Activated naive CD8-positive, alpha-beta T cell treated with anti-CD3 and anti-CD28 coated beads for 36 hours (primary cell): ENCODE results near the gene UST. TPM values are rescaled to one million over a fixed set of nuclear protein-coding genes. Genes with fewer than 3 reads are reported as not detected.

Source experiments
- DNase-seq: peaks from one replicate; pipeline ENCODE4 v3.0.0; 2021
- H3K27ac Mint-ChIP-seq: one replicate; pipeline ENCODE4 v1.8.0; 2022; ENCODE audit warnings: mild to moderate bottlenecking, moderate library complexity, mixed read lengths
- H3K27me3 Mint-ChIP-seq: one replicate; pipeline ENCODE4 v1.8.0; 2022; ENCODE audit warnings: mild to moderate bottlenecking, mixed read lengths
- H3K36me3 Mint-ChIP-seq: one replicate; pipeline ENCODE4 v1.8.0; 2021; ENCODE audit warnings: mild to moderate bottlenecking, mixed read lengths
- H3K4me1 Mint-ChIP-seq: one replicate; pipeline ENCODE4 v1.8.0; 2021; ENCODE audit warnings: mixed read lengths
- H3K4me3 Mint-ChIP-seq: one replicate; pipeline ENCODE4 v1.8.0; 2022; ENCODE audit warnings: mild to moderate bottlenecking, moderate library complexity, mixed read lengths
- H3K9me3 Mint-ChIP-seq: one replicate; pipeline ENCODE4 v1.8.0; 2022; ENCODE audit warnings: mixed read lengths
- total RNA-seq, 2 experiments: library from RNA; stranded (reverse); gene quantifications; one replicate each; pipeline ENCODE4 v1.2.3, GENCODE V29; 2021

The UST gene
- total RNA-seq, 2 experiments from 2014 or later: 0.82 to 0.89 TPM

DNA sequence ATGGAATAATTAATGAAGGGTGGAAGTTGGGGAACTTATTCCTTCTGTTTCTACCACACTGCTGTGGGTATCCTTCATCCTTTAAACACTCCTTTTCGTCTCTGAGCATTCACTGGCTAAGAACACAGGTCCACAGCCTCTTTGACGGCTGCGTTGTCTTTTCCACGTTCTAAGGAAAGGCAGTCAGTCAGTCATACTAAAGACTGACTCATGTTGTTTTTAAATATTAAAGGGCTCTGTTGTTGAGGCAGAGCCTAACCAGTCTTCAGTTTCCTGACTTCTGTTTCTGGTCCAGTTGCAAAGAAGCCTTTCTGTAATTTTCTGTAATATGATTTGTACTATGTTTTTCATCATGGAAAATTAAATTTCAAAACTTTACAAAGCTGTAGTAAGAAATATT, 48.0 kb downstream of the UST start:
- H3K4me3 Mint-ChIP-seq: no peak overlapping the region
- H3K27ac Mint-ChIP-seq: no peak overlapping the region
- peaks cover 4% of the 10 kb centered on the region for H3K9me3 Mint-ChIP-seq
- peaks cover 3% of the 10 kb centered on the region for H3K36me3 Mint-ChIP-seq
- no peak for DNase-seq
- no peaks in the 10 kb centered on the region for H3K4me1 Mint-ChIP-seq
- H3K27me3 Mint-ChIP-seq: no peaks in the 10 kb centered on the region

DNA sequence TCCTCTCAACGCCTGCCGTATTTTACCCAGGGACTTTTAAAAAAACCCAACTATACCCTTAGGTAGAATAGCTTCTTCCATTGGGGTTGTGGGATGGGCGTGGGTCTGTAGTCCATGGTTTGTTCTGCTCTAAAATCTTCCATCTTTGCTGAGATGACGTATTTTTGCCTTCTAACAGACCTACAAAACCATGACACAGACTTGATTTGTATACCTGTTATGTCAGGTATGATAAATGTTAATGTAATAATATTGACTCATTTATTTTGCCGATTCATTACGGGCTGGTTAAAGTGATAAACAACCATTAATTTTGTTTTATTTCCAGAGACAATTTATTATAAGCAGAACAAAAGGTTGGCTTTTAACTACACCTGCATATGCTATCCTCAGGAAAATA, 48.7 kb downstream of the UST start:
- peaks cover 3% of the 10 kb centered on the region for H3K36me3 Mint-ChIP-seq
- no peak for DNase-seq
- no peaks in the 10 kb centered on the region for H3K4me1 Mint-ChIP-seq
- no peaks in the 10 kb centered on the region for H3K27me3 Mint-ChIP-seq
- H3K9me3 Mint-ChIP-seq: peaks cover 4% of the 10 kb centered on the region
- H3K27ac Mint-ChIP-seq: no peak overlapping the region
- no peak overlapping the region for H3K4me3 Mint-ChIP-seq

DNA sequence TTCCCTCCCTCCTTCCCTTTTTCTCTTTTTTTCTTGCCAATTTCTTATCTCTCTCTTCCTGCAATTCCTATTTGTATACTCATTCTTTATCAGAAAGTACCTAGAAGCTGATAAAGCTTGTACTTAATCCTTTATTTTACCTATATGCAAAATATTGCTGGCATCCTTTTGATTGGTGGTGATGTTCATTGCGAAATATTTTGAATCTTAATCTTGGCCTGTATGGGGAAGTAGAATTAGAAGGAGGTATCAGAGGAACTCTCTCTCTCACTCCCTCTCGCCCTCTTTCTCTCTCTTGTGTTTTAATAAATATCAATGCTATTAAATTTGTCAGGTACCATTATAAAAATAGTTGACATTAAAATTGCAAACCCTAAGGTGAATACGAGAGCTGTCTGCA, 52.8 kb downstream of the UST start:
- no peak for DNase-seq
- Mint-ChIP-seq H3K27ac (no peak overlapping the region), H3K4me3 (no peak overlapping the region), H3K36me3 (no peaks in the 10 kb centered on the region), H3K4me1 (no peaks in the 10 kb centered on the region), H3K9me3 (no peaks in the 10 kb centered on the region), H3K27me3 (no peaks in the 10 kb centered on the region)

DNA sequence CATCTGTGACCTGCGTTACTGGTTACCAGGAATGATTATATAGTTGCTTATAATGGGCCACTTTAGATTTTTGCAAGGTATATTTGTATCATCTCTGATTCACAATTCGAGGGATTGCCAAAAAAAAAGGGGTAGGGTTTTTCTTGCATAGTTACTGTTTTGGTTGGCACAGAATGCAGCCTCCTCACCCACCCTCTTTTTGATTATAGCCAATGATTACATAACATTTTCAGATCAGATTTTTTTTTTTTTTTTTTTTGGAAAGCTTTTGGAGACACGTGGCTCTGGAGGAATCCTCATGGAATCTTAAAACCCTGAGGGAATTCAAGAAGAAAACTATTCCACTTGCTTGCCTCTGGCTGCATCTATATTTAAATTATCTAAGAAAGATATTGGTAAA, 53.7 kb downstream of the UST start:
- Mint-ChIP-seq H3K36me3 (no peaks in the 10 kb centered on the region), H3K27ac (no peak overlapping the region), H3K9me3 (no peaks in the 10 kb centered on the region), H3K4me3 (no peak overlapping the region), H3K4me1 (no peaks in the 10 kb centered on the region), H3K27me3 (no peaks in the 10 kb centered on the region)
- no peak for DNase-seq

DNA sequence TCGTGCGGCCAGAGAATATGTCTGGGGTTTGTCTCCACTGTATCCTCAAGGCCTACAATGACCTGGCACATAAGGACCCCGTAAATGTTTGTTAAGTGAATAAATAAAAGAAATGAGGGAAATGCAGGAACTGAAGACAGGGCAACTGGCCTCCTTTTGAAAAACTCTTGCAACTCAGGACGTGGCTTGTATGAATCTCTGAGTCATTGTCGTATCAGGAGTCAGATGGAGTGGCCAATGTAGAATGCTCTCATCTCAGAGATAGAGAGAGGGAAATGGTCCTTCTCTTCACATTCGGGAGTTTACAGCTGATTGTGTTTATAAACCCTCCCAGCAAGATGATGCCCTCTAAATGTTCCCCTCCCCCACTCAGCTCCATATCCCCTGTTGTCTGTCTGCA, 57.1 kb downstream of the UST start:
- Mint-ChIP-seq H3K27ac (no peak overlapping the region), H3K36me3 (no peaks in the 10 kb centered on the region), H3K4me3 (no peak overlapping the region), H3K27me3 (no peaks in the 10 kb centered on the region), H3K9me3 (no peaks in the 10 kb centered on the region), H3K4me1 (no peaks in the 10 kb centered on the region)
- DNase-seq: no peak

DNA sequence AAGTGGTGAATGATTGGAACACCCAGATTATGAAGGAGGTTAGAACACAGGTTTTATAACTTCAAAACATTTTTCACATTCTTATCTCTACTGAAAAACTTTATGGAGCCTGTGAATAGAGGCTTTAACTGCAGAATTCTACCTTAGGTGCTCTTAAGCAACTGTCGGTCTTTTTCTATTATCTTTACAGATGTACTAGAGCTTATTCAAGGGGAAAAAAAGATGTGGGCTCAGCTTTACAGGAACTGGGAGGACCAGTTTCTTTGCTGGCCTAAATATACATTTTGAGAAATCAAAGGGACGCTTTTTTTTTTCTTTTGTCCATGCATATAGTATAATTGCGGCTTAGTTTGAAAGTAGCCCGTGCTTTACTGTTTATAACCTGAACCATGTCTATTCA, 58.9 kb downstream of the UST start:
- H3K27me3 Mint-ChIP-seq: no peaks in the 10 kb centered on the region
- no peaks in the 10 kb centered on the region for H3K36me3 Mint-ChIP-seq
- H3K4me1 Mint-ChIP-seq: no peaks in the 10 kb centered on the region
- DNase-seq: no peak
- H3K27ac Mint-ChIP-seq: no peak overlapping the region
- no peak overlapping the region for H3K4me3 Mint-ChIP-seq
- H3K9me3 Mint-ChIP-seq: no peaks in the 10 kb centered on the region

DNA sequence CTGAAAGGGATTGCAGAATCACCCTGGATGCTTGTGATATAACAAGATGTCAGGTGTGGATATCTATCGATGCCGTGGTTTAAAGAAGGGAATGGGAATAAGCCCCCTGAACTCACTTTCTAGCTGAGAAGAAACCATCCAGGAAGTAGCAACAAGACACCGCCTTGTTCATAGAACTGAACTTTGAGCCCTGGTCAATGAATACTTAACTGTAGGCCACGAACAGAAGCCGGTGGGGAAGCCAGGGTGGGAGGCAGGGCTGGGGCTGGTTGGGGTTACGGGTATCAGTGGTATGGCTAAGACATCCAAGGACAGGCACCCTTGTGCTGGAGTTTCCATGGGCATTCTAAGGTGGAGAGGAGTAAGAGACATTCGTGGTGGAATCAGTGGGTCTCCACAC, 61.0 kb downstream of the UST start:
- Mint-ChIP-seq H3K27me3 (no peaks in the 10 kb centered on the region), H3K27ac (no peak overlapping the region), H3K4me1 (no peaks in the 10 kb centered on the region), H3K4me3 (no peak overlapping the region), H3K36me3 (no peaks in the 10 kb centered on the region), H3K9me3 (peaks cover 2% of the 10 kb centered on the region)
- no peak for DNase-seq

DNA sequence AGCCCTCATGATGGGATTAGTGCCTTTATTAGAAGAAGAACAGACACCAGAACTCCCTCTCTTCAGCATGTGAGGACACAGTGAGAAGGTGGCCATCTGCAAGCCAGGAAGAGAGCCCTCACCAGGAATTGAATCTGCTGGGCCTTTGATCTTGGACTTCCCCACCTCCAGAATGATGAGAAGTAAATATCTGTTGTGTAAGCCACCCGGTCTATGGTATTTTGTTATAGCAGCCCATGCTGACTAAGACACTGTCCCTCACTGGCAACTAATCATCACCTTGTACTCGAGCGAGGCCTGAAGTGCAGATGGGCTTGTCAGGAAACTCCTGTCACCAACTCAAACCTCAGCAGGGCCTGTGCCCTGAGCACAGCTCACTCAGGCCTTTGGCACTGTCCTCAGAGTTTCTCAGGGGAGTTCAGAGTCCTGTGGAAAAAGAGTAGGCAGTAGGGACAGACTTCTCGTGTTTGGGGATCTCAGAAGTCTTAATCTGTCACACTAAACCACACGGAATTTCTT, 62.0 kb downstream of the UST start:
- Mint-ChIP-seq H3K27me3 (no peaks in the 10 kb centered on the region), H3K27ac (no peak overlapping the region), H3K9me3 (peaks cover 2% of the 10 kb centered on the region), H3K36me3 (no peaks in the 10 kb centered on the region), H3K4me3 (no peak overlapping the region), H3K4me1 (no peaks in the 10 kb centered on the region)
- DNase-seq: no peak

DNA sequence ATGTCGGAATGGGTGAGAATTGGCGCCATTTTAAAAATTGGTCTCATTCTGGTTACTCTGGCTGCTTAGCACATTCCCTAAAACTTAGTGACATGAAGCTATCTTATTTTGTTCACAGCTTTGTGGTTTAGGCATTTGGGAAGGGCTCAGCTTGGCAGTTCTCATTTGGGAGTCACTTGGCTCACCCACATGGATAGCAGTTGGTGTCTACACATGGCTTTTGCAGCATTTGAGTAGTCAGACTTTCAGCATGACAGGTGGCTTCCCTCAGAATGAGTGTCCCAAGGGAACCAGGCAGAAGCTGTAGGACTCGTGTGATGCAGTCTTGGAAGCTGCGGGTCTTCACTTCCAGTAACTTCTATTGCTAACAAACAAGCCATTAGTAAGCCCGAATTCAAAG, 64.6 kb downstream of the UST start:
- Mint-ChIP-seq H3K27me3 (no peaks in the 10 kb centered on the region), H3K4me1 (no peaks in the 10 kb centered on the region), H3K36me3 (no peaks in the 10 kb centered on the region), H3K9me3 (peaks cover 8% of the 10 kb centered on the region), H3K4me3 (no peak overlapping the region), H3K27ac (no peak overlapping the region)
- DNase-seq: no peak

DNA sequence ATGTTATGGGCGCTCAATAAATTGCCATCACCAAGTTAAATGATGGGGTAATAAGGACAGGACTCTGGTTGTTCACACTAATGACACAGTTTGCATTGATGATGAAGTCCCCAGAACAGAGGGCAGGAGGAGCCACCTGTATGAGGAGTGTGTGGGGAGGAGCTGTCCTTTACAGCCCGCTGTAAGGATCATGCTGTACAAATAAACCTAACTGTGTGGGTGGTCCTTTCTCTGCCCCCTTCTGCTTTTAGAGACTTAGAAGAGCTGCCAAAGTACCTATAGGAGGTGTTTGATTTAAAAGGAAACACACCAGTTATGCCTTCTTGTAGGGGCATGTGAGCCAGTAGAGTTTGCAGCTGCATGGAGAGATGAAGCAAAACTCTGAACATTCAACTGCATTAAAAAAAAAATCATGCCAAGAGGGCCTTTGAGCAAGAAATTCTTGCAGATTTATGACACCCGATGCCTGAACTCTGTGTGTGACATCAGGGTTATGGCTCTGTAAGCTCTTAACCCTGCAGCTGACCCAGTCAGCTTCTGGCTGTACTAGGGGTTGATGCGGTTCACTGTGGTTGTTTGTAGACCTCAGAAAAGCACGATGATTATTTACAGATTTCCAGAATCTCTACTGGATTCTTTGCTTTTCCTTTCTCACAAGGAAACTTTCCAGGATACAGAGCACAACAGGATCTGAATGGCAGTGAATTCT, 67.4 kb downstream of the UST start:
- Mint-ChIP-seq H3K27ac (no peak overlapping the region), H3K36me3 (no peaks in the 10 kb centered on the region), H3K4me3 (no peak overlapping the region), H3K4me1 (no peaks in the 10 kb centered on the region), H3K9me3 (peaks cover 8% of the 10 kb centered on the region), H3K27me3 (no peaks in the 10 kb centered on the region)
- DNase-seq: no peak

DNA sequence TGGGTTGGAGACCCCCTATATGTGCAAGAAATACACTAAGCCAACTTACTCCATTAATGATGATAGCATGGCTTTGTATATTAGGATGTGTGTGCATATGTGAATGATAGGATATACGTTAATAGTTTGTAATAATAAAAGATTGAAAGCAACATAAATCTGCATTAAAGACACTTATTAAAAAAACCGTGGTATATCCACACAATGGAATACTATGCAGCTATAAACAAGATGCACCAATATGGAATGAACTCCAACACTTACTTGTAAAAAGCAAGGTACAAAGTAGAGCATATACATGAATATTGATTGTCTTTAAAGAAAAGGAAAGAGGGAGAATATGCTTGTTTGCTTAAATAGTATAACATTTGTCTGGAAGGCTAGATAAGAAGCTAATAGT, 68.0 kb downstream of the UST start:
- Mint-ChIP-seq H3K27ac (no peak overlapping the region), H3K27me3 (no peaks in the 10 kb centered on the region), H3K4me1 (no peaks in the 10 kb centered on the region)

DNA sequence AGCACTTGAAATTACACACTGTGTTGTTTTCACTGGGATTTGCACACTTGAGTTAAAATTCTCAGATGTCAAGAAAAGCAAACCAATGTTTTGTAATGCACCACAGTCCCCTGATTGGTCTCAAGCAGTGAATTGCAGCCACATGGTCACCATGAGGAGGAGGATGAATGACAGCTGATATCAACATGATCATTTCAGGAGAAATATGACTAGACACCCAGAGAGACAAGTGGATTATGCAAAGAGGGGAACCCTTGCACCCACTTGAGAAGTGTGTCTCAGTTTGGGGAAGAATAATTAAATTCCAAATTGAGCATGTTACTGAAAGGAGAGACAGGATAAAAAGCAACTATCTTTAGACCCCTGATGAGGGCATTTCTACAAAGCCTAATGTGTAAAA, 69.3 kb downstream of the UST start:
- H3K27me3 Mint-ChIP-seq: no peaks in the 10 kb centered on the region
- H3K27ac Mint-ChIP-seq: no peak overlapping the region
- no peaks in the 10 kb centered on the region for H3K4me1 Mint-ChIP-seq
- H3K9me3 Mint-ChIP-seq: peaks cover 8% of the 10 kb centered on the region
- no peak overlapping the region for H3K4me3 Mint-ChIP-seq
- no peak for DNase-seq
- no peaks in the 10 kb centered on the region for H3K36me3 Mint-ChIP-seq

More for the DNA sequence above, 68.0 kb downstream of the UST start:
- no peak overlapping the region for H3K4me3 Mint-ChIP-seq
- DNase-seq: no peak
- H3K9me3 Mint-ChIP-seq: peaks cover 8% of the 10 kb centered on the region
- H3K36me3 Mint-ChIP-seq: no peaks in the 10 kb centered on the region

DNA sequence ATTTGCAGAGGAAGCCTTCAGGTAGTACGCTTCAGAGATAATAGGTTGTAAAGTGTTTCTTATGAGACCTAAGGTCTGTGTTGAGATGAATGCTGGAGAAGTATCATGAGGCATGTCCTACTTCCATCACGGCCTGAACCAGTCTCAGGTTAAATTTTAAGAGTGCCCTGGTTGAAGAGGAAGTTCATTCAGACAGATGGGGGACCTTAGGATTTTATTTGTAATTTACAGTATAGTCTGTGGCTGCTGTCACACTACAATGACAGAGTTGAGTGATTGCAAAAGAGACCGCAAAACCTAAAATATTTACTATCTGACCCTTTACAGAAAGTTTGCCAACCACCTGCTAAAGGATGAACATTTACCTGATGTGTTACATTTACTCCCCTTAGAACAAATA, 70.9 kb downstream of the UST start:
- Mint-ChIP-seq H3K9me3 (peaks cover 6% of the 10 kb centered on the region), H3K4me3 (no peak overlapping the region), H3K27ac (no peak overlapping the region), H3K27me3 (no peaks in the 10 kb centered on the region), H3K4me1 (no peaks in the 10 kb centered on the region), H3K36me3 (no peaks in the 10 kb centered on the region)
- no peak for DNase-seq

DNA sequence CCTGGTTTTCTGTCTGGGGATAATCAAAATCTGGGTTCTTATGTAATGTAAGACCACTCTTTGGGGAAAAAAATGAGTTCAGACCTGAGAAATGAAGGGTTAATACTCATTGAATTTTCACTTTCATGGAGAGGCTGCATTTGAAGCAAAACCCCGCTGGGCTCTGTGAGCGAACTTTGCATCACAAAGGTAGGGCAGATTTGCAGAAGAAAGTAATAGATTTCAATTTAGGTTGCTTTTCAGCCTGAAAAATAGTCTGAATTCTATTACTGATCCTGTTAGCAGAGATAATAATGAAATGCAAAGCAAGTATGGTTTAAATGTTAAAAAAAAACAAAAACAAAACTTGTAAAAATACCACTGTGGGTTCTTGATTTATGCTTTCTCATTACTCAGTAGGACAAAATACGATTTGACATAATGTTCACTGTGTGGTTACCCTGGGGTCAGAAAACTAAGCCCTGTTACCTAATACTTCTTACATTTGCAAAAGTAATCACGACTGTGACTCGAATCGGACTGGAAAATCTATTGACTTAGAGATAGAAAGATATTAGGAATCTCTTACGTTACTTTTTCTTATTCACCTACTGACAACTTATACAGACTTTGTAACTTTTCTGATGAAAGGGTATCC, 72.2 kb downstream of the UST start:
- Mint-ChIP-seq H3K4me1 (no peaks in the 10 kb centered on the region), H3K9me3 (peaks cover 6% of the 10 kb centered on the region), H3K4me3 (no peak overlapping the region), H3K36me3 (no peaks in the 10 kb centered on the region), H3K27me3 (peaks cover 3% of the 10 kb centered on the region), H3K27ac (no peak overlapping the region)
- DNase-seq: no peak

DNA sequence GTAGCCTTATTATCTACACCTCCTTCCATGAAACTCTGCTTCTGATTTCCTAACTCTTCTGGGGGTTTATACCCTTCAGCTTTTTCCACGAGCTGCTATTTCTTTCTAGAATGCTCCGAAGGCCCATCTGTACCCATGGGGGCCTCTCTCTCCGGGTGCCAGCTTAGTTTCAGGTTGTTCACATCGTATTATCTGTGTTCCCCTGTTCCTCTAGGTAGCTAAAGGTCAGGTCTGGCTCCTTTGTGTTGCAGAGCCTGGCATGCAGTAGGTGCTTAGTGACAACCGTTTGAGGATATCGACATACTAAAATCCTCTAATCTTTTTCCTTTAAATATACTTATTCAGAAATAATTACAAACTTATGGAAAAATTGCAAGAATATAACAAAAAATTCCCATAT, 73.0 kb downstream of the UST start:
- Mint-ChIP-seq H3K27ac (no peak overlapping the region), H3K36me3 (no peaks in the 10 kb centered on the region), H3K4me3 (no peak overlapping the region), H3K27me3 (peaks cover 3% of the 10 kb centered on the region), H3K9me3 (peaks cover 3% of the 10 kb centered on the region), H3K4me1 (no peaks in the 10 kb centered on the region)
- DNase-seq: no peak

DNA sequence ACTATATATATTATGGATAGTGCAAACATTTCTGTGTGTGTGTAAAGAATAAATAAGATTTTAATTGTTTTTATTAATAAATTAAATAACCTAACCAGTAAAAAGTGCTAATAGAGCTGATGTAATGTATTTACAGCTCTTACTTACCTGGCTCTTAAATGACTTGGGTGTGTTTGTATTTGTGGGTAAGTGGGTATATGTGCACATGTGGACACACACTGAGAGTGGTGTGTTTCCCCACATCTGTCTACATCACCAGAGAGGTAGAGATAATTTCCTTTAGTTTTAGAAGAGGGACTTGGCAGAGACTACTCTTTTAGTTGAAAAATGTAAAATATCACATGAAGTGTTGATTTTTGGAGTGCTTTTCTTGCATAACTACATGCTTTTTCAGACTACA, 76.0 kb downstream of the UST start:
- H3K27ac Mint-ChIP-seq: no peak overlapping the region
- no peak overlapping the region for H3K4me3 Mint-ChIP-seq
- peaks cover 3% of the 10 kb centered on the region for H3K27me3 Mint-ChIP-seq
- no peaks in the 10 kb centered on the region for H3K36me3 Mint-ChIP-seq
- H3K4me1 Mint-ChIP-seq: no peaks in the 10 kb centered on the region
- peaks cover 4% of the 10 kb centered on the region for H3K9me3 Mint-ChIP-seq
- no peak for DNase-seq
